Stimulated activated CD8-positive, alpha-beta memory T cell treated with anti-CD3 and anti-CD28 coated beads, Interleukin-15, amount 100 ng/mL, for 48 hours (primary cell): ENCODE results near the gene SLC25A47.
"Not testable (repeated sequence)": the region's sequence is repeated elsewhere in the genome, so short reads cannot be mapped to it uniquely, and the experiment has no call there.

Experiments used
- DNase-seq, 2 donors: peaks; one replicate each; pipeline ENCODE4 v3.0.0-alpha.2; 2020; ENCODE audit warnings: low read depth in 2 of 2

The SLC25A47 gene

GRCh38 chr14:100327128-100327527, 4.0 kb downstream of the SLC25A47 start:
- no peak for DNase-seq

GRCh38 chr14:100328495-100329163, 5.5 kb downstream of the SLC25A47 start:
- DNase-seq, result no peak

- DNase-seq, result no peak
Observed at GRCh38 chr14:100329233-100330006, 6.3 kb downstream of the SLC25A47 start.

- DNase-seq, result no peak
Observed at GRCh38 chr14:100330007-100330344, 6.8 kb downstream of the SLC25A47 start.

- no peak for DNase-seq
Observed at GRCh38 chr14:100330388-100330931, 7.3 kb downstream of the SLC25A47 start.

GRCh38 chr14:100332071-100332639, 9.0 kb downstream of the SLC25A47 start:
- DNase-seq, result no peak

- DNase-seq, result no peak
Observed at GRCh38 chr14:100332797-100333196, 9.7 kb downstream of the SLC25A47 start.

GRCh38 chr14:100333311-100333710, 10.2 kb downstream of the SLC25A47 start:
- DNase-seq, result no peak

- DNase-seq, result no peak
Observed at GRCh38 chr14:100333827-100334226, 10.7 kb downstream of the SLC25A47 start.

GRCh38 chr14:100334904-100335303, 11.8 kb downstream of the SLC25A47 start:
- DNase-seq, result no peak

GRCh38 chr14:100336618-100337530, 13.7 kb downstream of the SLC25A47 start:
- DNase-seq, result no peak

- DNase-seq, result no peak
Observed at GRCh38 chr14:100339766-100340422, 16.8 kb downstream of the SLC25A47 start.

GRCh38 chr14:100340423-100340813, 17.3 kb downstream of the SLC25A47 start:
- DNase-seq, result no peak

- DNase-seq, result no peak
Observed at GRCh38 chr14:100341301-100342031, 18.3 kb downstream of the SLC25A47 start.

- DNase-seq, result no peak
Observed at GRCh38 chr14:100342195-100342594, 19.1 kb downstream of the SLC25A47 start.

GRCh38 chr14:100342826-100343225, 19.7 kb downstream of the SLC25A47 start:
- not testable (repeated sequence) for DNase-seq

GRCh38 chr14:100344657-100345056, 21.5 kb downstream of the SLC25A47 start:
- not testable (repeated sequence) for DNase-seq

- no peak for DNase-seq
Observed at GRCh38 chr14:100345711-100346110, 22.6 kb downstream of the SLC25A47 start.

GRCh38 chr14:100346306-100347091, 23.4 kb downstream of the SLC25A47 start:
- DNase-seq, result no peak
